DMS153 treated with DMSO at 0.1 percent for 48 hours (cell line): Measurements from ENCODE around the gene UNC5C.

Source experiments
- DNase-seq: peaks from one replicate; lab custom pipeline; 2025; ENCODE audit not compliant: unreplicated experiment; lab: John Stamatoyannopoulos, UW

UNC5C gene

GRCh38 chr4:95546866-95547714 lies 1.7 kb downstream of the UNC5C start:
- DNase-seq = no peak

DNA sequence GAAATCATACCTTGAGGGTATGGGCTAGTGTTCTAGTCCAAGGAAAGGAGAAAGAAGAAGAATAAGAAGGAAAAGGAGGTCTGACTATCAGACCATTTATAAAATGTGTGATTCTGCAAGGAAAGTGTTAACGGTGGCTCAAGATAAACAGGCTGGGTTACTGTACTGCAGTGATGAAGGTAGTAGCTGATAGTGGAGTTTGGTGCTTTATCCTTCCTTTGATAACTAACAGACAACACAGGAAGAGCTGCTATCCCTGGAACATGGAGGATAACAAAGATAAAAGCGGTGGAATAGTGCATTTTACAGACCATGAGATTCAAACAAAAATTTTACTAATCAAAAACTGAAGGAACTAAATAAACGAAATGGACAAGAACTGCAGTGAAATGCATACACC lies 2.6 kb downstream of the UNC5C start:
- no peak for DNase-seq

- DNase-seq = no peak
These were observed 3.2 kb downstream of the UNC5C start for GRCh38 chr4:95545546-95545945.

- no peak for DNase-seq
These were observed 4.4 kb downstream of the UNC5C start for GRCh38 chr4:95544113-95545103.

DNA sequence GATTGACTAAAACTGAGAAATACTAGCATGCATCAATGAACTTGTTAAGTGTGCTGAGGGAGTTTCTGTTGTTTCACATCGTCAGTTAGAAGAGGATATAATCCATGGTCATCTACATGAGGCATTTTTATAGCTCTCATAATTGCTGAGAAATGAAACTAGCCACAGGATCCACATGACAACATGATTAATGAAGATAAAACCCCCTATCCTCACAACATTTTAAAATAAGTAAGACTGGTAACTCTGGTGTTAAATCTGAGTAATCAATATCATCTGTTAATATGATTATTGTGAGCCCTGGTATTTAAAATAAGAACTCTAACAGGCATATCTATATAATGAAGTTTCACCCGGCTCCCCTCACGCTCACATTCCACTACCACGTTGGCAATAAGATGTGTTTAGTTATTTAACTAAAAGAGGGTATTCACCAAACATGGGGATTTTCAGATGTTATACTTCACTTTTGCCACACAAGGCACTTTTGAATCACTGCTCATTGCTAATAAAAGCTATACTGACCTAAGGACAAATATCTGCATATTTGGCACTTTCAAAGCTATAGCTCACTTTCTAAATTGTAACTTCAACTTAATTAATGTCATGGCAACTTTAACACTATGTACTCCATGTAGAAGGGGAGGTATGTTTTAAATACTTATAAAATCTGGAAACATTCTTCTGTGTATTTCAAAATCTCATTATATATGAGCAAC lies 6.7 kb downstream of the UNC5C start:
- DNase-seq = no peak

- DNase-seq = no peak
These were observed 7.7 kb downstream of the UNC5C start for GRCh38 chr4:95541094-95541493.

DNA sequence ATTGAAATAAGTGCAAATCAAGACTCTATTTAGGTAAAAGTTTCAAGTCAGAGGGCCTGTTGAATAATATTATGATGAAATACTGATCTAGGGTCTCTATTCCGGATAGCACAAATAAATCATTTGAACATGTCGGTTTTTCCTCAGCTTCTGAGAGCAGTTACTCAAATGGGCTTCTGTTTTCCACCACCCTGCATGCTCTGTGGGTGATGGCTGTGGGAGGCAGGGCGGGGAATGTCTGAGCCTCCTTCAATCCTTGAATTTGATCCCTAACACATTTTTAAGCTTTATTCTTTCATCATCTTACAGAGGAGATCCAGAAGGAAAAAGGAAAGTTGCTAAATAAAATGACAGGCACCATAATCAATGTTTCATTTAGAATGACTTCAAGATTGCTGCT lies 8.5 kb downstream of the UNC5C start:
- DNase-seq = no peak

GRCh38 chr4:95539106-95539505 lies 9.7 kb downstream of the UNC5C start:
- DNase-seq = no peak

DNA sequence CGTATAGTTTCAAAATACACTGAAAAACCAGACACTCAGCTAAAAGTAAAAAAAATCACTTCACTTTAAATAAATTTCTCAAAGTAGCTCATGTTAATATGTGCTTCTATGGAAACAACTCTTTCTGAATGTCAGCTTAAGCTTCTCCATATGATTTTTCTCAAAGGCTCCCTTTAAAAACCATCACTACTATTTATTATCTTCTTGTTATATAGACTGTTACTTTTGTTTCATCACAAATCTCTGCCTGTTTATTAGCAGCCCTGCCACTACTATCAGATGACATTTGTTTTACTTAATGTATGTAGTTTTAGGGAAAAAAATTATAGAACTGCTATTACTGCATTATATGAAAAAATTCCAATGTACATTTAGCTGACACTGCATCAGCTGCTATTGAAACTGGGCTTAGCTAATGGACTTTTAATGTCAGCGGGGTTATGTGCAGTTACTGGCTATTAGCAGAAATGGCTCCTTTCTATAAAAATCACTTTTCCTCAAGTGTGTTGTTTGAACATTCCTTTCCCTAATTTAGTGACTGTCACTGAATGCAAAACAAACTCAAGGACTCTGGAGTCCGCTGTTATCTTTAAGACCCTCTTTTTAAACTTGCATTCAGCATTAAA lies 10.8 kb downstream of the UNC5C start:
- DNase-seq = no peak

DNA sequence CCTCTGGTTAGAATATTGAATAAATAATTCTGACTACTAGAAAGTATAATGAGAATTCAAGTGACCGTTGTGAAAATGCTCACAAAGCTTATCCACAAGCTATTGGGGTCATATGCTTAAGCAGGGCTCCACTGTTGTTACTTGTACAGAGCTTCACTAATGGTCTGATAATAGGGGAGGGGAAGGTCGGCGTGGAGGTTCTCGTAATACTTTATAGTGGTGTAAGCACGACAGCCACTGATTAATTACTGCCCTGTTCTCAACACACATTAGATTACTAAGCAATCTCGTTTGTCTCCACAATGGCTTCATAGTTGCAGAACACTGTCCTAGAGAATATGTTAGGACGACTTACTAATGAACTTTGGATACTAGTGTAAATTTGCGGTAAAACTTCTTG lies 11.6 kb downstream of the UNC5C start:
- DNase-seq = no peak

GRCh38 chr4:95536650-95537049 lies 12.1 kb downstream of the UNC5C start:
- no peak for DNase-seq

DNA sequence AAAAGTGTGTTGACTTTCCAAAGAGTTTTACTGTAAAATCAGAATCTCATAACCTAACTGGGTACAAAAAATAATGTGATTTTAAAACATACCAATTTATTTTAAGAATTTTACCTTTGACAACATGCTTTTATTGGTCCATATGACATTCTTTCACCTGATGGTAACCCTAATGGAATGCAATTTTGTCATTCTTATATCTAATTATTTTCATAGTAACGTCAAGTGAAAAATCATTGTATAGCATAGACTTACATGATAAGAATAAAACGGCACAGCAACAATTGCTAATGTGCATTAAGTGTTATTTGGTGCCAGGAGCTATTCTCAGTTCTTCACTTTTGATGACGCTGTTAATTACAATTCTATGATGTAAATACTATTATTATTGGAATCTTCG lies 13.6 kb downstream of the UNC5C start:
- DNase-seq = no peak

DNA sequence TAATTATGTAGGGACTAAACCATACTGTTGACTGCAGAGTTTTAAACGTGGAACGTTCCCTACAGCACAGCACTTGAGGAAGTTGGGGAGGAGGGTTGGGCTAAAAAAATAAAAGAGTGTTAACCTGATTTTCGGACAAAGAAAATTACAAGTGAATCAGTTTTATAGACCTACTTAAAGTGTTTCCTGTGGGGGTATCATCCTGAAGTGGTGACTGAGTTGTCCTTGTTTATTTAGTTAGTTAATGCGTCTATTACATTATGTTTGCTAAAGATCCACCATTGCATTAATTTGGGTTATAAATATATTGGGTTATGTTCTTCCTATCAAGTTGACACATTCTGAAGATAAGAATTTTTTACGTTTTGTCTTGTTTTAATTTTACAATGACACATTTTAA lies 14.7 kb downstream of the UNC5C start:
- DNase-seq = no peak

DNA sequence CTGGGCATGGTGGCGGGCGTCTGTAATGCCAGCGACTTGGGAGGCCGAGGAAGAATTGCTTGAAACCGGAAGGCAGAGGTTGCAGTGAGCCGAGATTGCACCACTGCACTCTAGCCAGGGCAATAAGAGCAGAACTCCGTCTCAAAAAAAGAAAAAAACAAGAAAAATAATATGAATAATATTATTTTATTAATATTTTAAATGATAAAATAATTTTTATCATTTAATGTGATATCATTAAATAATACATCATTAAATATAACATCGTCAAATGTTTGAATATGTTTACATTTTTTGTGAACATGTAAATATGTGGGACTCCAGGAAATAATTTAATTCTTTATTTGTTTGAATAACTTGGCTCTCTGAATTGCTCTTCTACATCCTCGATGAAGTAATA lies 15.5 kb downstream of the UNC5C start:
- DNase-seq = no peak

GRCh38 chr4:95532305-95532704 lies 16.5 kb downstream of the UNC5C start:
- no peak for DNase-seq

DNA sequence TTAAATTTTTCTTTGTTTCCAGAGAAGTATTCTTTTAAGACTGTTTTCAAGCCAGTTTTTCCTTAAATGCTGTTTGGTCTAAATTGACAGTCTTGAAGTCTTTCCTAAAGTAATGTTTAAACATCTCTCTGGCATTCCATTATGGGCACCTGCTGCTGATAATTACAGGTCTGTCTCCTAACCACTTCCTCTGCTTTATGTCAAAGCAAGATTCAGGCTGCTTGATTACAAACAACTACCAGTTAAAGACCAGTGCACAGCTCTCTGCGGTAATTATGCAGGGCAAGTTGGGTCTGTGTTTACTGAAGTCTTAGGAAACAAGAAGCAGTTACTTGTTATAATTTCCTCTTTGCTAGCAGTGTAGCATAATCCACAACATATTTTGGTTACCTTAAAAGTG lies 17.6 kb downstream of the UNC5C start:
- no peak for DNase-seq

DNA sequence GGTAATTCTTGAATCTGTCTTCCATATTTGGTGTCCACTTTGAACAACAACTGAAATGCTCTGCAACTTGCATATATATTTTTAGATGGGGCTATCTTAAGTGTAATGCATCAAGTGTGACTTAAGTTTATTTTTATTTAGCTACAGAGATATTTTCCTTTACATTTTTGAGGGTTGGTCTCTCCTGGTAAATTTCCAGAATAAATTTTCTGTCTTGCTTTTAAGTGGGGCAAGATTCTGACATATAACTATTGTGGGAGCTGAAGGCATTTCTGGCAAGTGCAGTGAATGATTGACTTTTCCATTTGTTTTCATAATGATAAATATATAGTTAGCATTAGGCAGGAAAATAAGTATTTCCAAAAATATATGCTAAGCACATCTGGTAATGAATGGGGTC lies 18.8 kb downstream of the UNC5C start:
- DNase-seq = no peak

GRCh38 chr4:95528388-95528948 lies 20.3 kb downstream of the UNC5C start:
- no peak for DNase-seq

DNA sequence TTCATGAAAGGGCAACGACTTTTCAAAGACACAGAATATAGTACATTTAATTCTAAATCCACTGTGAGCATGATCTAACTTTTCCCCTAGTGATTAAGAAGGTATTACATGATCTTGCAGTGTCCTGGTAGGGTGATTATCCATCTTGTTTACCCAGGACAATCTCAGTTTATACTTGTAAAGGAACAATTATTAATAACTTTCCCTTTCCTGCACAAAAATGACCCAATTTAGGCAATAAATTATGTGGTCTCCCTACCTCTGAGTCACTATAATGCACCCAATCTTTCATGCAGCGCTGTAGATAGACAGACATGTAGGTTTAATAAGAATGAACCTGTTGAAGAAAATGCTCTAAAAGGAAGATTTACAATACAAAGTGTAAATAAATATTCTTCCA lies 22.7 kb downstream of the UNC5C start:
- no peak for DNase-seq

DNA sequence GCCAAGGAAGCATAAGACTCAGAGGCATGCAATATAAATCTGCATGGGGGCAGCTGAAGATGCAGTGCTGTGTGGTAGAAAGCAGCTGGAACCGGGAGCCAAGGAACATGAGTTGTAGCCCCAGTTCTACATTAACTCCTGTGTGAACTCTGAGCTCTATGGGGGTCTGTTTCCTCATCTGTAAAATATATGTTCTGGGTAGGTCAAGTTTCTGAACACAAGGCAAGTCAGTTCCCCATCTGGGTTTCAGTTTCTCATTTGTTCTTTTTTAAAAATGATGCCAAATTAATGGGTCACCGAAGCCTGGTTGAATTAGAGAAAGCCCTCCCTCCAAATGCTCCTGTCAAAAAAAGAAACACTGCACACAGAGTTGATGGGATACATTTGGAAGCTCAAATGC lies 24.0 kb downstream of the UNC5C start:
- no peak for DNase-seq

GRCh38 chr4:95524184-95524583 lies 24.6 kb downstream of the UNC5C start:
- DNase-seq = no peak
